ENCODE data around the gene SOCS1. TPM values are rescaled to one million over a fixed set of nuclear protein-coding genes. Genes with fewer than 3 reads are reported as not detected.

SOCS1 gene
- total RNA-seq, 1 donor from 2014 or later: 15.3 TPM

DNA sequence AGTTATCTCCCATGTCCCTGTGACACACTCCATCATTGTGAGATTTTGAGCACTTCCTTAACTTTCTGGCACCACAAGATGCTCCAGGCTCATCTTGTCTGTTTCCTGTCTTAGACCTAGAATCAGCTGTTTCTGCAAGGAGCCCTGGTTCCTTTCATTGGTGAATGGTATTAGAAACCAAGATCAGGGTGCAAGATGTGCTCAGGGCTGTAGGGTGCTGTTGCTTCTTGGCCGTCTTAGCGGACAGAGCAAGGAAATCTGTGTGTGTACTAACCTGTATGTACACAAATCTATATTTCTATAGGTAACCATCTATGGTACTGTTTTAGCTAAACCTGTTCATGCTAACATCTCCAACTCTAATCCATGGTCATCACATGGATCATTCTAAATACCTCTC lies 33.2 kb upstream of the SOCS1 start:
- Histone ChIP-seq H3K27ac (no peak overlapping the region), H3K27me3 (no peaks in the 10 kb centered on the region), H3K4me3 (no peak overlapping the region), H3K9me3 (no peaks in the 10 kb centered on the region), H3K36me3 (no peaks in the 10 kb centered on the region), H3K4me1 (no peaks in the 10 kb centered on the region)
- ATAC-seq (no peak), DNase-seq (no peak)
- intact Hi-C loops (cut with DNase I): no loop called here
- TF ChIP-seq, protein P1, sequence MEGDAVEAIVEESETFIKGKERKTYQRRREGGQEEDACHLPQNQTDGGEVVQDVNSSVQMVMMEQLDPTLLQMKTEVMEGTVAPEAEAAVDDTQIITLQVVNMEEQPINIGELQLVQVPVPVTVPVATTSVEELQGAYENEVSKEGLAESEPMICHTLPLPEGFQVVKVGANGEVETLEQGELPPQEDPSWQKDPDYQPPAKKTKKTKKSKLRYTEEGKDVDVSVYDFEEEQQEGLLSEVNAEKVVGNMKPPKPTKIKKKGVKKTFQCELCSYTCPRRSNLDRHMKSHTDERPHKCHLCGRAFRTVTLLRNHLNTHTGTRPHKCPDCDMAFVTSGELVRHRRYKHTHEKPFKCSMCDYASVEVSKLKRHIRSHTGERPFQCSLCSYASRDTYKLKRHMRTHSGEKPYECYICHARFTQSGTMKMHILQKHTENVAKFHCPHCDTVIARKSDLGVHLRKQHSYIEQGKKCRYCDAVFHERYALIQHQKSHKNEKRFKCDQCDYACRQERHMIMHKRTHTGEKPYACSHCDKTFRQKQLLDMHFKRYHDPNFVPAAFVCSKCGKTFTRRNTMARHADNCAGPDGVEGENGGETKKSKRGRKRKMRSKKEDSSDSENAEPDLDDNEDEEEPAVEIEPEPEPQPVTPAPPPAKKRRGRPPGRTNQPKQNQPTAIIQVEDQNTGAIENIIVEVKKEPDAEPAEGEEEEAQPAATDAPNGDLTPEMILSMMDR (IDR thresholded peaks at IDR 0.05): no peak

DNA sequence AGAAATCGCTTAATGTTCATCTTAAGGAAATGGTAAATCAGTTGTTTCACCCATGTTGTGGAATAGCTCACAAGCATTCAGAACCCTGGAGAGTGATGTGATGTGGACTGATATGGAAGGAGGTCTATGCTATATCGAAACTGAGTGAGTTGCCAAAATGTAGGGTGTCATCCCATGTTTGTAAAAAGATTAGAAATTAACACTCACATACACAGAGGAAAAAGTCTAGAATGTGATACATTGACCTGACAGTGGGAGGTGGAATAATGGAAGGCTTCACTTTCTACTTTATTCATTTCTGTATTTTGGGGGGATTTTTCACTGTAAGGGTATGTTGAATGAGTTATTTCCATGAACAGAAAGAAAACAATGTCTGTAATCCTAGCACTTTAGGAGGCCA lies 29.8 kb upstream of the SOCS1 start:
- H3K9me3 ChIP-seq: no peaks in the 10 kb centered on the region
- no peaks in the 10 kb centered on the region for H3K27me3 ChIP-seq
- intact Hi-C loops (cut with DNase I): no loop called here
- no peak overlapping the region for H3K4me3 ChIP-seq
- DNase-seq: no peak
- no peaks in the 10 kb centered on the region for H3K4me1 ChIP-seq
- no peak for ATAC-seq
- TF ChIP-seq, protein P1 (IDR thresholded peaks at IDR 0.05): no peak
- H3K27ac ChIP-seq: no peak overlapping the region
- no peaks in the 10 kb centered on the region for H3K36me3 ChIP-seq

DNA sequence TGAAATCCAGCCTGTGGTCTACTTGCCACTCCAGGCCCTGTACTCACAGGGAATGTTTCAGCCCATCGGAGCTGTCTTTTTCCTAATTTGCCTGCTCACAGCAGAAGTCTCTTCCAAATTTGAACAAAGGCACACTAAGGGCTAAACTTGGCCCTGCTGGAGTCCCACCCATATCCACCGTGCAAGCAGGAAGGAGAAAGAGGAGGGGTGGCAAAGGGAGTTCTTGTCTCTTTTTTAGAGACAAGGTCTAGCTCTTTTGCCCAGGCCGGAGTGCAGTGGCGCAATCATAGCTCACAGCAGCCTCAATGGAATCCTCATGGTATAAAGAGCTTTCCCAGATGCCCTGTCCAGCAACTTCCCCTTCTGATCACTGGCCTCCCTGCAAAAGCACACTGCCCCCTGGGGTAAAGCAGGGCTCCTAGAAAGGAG lies 27.8 kb upstream of the SOCS1 start:
- Histone ChIP-seq H3K27me3 (no peaks in the 10 kb centered on the region), H3K4me1 (no peaks in the 10 kb centered on the region), H3K9me3 (no peaks in the 10 kb centered on the region), H3K36me3 (no peaks in the 10 kb centered on the region), H3K27ac (no peak overlapping the region), H3K4me3 (no peak overlapping the region)
- DNase-seq (no peak), ATAC-seq (peak; percentile 63)
- intact Hi-C loops (cut with DNase I): no loop called here
- TF ChIP-seq, protein P1 (IDR thresholded peaks at IDR 0.05): no peak

DNA sequence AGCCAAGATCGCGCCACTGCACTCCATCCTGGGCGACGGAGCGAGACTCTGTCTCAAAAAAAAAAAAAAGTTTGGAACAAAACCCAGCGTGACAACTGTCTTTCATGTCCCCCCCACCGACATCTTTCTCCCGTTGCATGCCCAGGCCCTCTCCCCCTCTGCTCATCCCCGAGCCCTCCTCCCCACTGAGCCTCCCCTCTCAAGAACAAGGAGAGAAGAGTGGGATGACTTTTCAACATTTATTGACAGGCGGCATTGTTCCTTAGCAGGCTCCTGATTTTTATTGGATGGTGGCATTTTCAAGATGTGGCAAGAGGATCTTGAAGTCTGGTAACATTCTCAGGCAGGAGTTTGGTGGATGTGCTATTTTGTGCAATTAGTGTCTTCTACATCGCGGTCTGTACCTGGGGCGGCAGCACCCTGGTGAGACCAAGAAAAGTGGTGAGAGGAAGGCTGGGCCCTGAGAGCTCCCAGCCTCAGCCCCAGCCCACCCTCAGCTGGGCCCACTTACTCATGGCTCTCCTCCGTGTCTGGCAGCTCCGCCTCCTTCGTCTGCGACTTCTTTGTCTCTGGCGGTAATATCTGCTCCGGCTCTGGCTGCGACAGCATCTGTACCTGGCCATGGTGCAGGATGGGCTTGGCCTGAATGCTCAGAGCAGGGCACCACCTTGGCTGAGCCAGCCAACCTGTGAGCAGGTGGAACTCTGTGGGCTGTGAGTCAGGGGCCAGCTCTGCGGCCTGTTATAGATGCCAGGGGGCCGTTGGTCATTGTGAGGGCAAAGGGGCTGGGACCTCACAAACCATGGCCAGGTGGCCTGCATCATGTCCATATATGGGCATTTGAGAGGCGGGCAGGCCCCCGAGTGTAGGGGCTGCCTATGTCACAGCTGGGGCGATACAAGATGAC lies 24.9 kb upstream of the SOCS1 start, which contains the start of gene PRM1:
TSS of gene PRM1 (minus strand) at position 715 of the 907 bp plus-strand sequence. CDS start at position 623, 92 bp downstream.
- intact Hi-C loops (cut with DNase I): no loop called here
- no peak within 1 kb of the TSS for H3K27ac ChIP-seq
- no peak for ATAC-seq
- H3K4me3 ChIP-seq: no peak within 1 kb of the TSS
- H3K9me3 ChIP-seq: no peaks in the 10 kb centered on the region
- no peak for DNase-seq
- TF ChIP-seq, protein P1 (IDR thresholded peaks at IDR 0.05): no peak
- H3K27me3 ChIP-seq: no peaks in the 10 kb centered on the region
- H3K36me3 ChIP-seq: no peaks in the 10 kb centered on the region
- H3K4me1 ChIP-seq: no peaks in the 10 kb centered on the region

DNA sequence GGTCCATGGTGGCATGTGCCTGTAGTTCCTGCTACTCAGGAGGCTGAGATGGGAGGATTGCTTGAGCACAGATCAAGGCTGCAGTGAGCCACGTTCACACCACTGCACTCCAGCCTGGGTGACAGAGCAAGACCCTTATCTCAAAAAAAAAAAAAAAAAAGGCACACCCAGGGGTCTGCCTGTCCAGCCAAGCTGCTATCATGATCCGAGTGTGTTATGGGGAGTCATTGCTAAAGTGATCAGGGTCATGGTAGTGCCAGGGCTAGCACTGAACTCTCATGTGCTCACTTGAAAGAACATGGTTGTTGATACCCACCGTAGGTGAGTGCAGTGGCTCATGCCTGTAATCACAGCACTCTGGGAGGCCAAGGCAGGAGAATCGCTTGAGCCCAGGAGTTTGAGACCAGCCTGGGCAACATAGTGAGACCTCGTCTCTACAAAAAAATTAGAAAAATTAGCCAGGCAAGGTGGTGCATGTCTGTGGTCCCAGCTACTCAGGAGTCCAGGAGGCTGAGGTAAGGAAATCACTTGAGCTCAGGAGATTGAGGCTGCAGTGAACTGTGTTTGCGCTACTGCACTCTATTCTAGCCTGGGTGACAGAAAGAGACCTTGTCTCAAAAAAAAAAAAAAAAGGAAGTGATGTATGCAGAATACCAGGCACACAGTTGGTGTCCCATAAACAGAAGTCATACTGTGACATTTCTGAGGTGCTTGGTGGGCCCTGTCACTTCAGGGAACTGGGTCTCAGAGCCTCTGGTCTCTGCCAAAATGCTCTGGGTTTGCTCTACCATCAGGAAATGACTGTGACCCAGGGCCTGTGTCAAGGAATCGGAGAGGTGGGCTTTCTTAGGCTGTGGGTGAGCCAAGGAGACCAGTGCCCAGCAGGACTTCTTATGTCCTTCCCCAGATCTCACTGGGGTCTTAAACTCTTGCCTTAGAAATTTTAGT lies 23.0 kb upstream of the SOCS1 start:
- intact Hi-C loops (cut with DNase I): no loop called here
- Histone ChIP-seq H3K36me3 (no peaks in the 10 kb centered on the region), H3K27me3 (no peaks in the 10 kb centered on the region), H3K27ac (no peak overlapping the region), H3K4me1 (no peaks in the 10 kb centered on the region), H3K4me3 (no peak overlapping the region), H3K9me3 (no peaks in the 10 kb centered on the region)
- no peak for DNase-seq
- ATAC-seq: no peak
- TF ChIP-seq, protein P1 (IDR thresholded peaks at IDR 0.05): no peak

All from upper lobe of right lung (tissue), 1 donor.